Cardiac fibroblast (primary cell): Measurements from ENCODE around the gene CPA2.

Source experiments
- DNase-seq, 2 donors: peaks; one replicate each; pipeline versions ENCODE4 v3.0.0 to v3.0.0-alpha.2; 2010; ENCODE audit warnings: low read depth in 2 of 2
- H3K4me3 ChIP-seq, 2 donors: replicated peaks in 1 of 2; 1 replicate in 1 of 2; 2 replicates in 1 of 2; pipeline ENCODE4 v1.5.1; 2011; ENCODE audit warnings: low read depth in 2 of 2, low read length in 2 of 2, mild to moderate bottlenecking in 2 of 2, moderate library complexity in 1 of 2
- TF ChIP-seq, protein P1 (sequence below): IDR thresholded peaks from one replicate; pipeline ENCODE4 v1.5.1; 2011; ENCODE audit warnings: low read depth, mild to moderate bottlenecking, low read length, inconsistent platforms

CPA2 gene

GRCh38 chr7:130262448-130262847 lies 4.2 kb upstream of the CPA2 start:
- no peak for DNase-seq
- TF ChIP-seq, protein P1, sequence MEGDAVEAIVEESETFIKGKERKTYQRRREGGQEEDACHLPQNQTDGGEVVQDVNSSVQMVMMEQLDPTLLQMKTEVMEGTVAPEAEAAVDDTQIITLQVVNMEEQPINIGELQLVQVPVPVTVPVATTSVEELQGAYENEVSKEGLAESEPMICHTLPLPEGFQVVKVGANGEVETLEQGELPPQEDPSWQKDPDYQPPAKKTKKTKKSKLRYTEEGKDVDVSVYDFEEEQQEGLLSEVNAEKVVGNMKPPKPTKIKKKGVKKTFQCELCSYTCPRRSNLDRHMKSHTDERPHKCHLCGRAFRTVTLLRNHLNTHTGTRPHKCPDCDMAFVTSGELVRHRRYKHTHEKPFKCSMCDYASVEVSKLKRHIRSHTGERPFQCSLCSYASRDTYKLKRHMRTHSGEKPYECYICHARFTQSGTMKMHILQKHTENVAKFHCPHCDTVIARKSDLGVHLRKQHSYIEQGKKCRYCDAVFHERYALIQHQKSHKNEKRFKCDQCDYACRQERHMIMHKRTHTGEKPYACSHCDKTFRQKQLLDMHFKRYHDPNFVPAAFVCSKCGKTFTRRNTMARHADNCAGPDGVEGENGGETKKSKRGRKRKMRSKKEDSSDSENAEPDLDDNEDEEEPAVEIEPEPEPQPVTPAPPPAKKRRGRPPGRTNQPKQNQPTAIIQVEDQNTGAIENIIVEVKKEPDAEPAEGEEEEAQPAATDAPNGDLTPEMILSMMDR = no peak
- H3K4me3 ChIP-seq = no peak overlapping the region

DNA sequence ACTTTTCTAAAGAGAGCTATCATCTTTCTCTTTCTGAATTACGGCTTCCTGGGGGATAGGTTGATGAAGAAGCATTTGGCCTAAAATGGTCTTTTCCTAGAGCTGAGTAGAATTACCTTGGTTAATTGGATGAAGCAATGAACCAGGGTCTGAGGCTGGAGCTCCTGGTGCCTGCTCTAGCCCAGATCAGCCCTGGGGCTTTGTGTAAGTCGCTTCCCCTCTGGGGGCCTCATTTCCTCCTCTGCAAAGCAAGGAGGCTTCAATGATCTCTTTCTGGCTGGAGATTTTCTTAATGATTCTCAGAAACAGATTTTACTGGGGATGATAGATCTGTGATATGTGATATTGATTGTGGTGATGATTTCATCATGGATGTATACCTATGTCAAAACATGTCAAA lies 3.5 kb upstream of the CPA2 start:
- no peak overlapping the region for H3K4me3 ChIP-seq
- no peak for DNase-seq
- TF ChIP-seq, protein P1 = no peak

GRCh38 chr7:130266961-130267321 lies 278 bp downstream of the CPA2 start:
- TF ChIP-seq, protein P1 = no peak
- no peak overlapping the region for H3K4me3 ChIP-seq
- DNase-seq = no peak

DNA sequence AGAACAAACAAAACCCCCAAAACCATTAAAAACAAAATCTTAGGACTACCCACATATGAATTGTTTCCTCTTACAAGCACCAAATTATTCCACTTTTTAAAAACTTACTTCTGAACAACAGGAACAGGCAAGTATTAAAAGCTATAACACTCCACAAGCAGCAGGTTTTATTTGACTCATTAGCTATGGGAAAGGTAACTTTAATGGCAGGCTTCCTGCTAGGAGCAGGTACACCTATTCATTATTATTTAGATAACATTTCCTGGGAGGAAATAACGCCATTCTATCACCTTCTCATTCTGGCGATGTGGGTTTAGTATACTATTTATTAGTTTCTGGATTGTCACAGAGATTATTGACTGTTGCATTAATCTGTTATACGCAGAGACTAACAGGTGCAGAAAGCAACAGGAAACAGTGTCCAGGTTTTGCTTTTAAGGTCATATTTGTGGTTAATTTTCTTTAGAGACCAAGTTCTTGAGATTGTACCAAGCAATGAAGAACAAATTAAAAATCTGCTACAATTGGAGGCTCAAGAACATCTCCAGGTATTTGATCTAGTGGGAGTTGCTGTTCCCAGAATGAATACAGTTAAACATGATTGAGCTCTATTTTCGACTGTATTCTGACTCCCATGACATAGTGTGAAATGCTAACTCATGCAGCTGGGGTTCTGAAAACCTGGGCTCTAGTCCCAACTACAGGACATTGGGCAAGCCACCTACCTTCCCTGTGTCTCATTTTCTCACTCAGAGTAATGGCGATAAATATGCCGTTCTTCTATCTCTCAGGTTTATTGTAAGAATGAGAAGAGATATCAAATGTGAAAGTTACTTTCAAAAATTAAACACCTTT lies 2.0 kb downstream of the CPA2 start:
- no peak for DNase-seq
- no peak overlapping the region for H3K4me3 ChIP-seq
- TF ChIP-seq, protein P1 = no peak

- no peak overlapping the region for H3K4me3 ChIP-seq
- DNase-seq = no peak
- TF ChIP-seq, protein P1 = no peak
These were observed 2.6 kb downstream of the CPA2 start for GRCh38 chr7:130269318-130269694.

DNA sequence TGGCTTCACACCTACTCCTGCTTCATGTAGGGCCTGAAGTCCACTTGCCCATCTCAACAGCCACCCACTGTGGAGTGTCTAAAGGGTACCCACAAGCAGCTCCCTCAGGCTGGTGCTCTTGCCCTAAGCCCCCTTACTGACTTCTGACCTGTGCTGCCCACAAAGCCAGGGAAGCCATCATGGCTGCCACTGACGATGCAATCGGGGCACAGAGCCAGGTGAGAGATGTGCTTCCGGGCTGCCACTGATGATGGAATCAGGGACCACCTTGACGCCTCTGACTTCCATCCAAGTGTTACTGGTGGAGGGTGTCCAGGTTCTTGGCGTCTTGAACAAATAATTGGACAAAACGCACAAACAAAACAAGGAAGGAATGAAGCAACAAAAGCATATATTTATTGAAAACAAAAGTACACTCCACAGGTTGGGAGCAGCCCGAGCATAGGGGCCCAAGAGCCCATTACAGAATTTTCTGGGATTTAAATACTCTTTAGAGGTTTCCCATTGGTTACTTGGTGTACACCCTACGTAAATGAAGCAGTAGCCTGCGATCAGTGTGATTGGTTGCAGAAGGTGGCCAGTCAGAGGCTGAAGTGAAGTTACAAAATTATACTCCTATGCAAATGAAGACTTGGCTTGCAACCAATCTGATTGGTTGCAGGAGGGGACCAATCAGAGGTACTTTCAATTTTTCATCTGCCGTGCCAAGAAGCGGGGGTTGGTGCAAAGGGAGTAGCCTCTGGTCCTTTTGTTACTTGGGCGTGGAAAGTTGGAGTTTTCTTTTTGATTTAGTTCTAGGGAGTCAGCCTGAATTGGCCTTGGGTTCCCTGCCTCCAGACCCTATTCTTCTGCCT lies 4.5 kb downstream of the CPA2 start:
- no peak overlapping the region for H3K4me3 ChIP-seq
- no peak for DNase-seq
- TF ChIP-seq, protein P1 = no peak
